ENCODE results near the gene SHC2.
"Not testable (repeated sequence)": the region's sequence is repeated elsewhere in the genome, so short reads cannot be mapped to it uniquely, and the experiment has no call there.

SHC2 gene

DNA sequence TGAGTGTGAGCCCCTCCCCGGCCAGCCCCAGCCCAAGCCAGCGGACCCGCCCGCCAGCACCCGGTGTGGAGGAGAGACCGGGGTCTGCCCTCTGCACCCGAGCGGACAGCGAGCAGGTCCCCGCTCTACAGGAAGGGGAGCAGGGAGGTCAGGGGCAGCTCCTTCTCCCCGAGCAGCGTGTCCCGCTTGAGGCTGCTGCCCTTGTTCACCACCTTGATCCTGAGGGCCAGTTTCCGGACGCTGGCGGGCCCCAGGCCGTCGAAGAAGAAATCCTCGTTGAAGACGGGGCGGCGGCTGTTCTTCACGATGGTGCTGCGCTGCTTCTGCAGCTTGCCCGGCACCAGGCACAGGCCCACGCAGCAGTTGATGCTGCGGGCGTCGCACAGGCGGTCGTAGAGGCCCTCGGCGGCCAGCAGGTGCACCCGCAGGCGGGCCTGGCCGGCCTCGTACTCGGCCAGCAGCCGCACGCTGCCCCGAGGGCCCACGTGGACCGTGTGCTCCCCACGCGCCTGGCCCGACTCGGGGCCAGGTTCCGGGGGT, 53.8 kb downstream of the SHC2 start:
- DNase-seq (ENCODE audit: low spot score): no peak

DNA sequence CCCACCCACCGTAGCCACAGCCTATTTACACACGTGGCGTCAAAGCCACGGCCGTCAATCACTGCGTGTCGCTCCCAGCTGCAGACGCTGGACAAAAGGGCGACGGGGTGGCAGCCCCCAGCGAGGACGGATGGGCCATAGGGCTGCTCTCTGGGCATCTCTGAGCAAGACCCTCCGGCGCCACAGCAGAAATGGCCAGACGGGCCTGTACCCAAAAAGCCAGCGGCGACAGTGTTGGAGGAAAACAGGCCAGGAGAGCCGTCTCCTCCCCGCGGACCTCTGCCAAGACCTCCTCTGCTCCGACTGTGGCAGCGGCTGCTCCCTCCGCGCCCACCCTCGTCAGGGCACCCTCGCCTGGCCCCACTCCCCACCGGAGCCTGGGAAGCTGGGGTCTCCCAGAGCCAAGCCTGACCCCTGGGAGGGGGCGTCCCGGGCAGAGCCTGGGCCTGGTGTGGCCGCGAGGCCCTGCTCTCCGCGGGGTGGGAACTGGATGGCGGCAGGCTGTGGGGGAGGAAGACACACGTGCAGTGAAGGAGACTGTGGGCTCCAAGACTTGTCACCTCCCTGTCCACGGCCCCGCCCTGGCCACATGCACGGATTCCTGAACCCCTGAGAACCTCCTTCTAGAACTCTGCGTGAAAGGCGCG, 54.6 kb downstream of the SHC2 start:
- no peak for DNase-seq (ENCODE audit: low spot score)

DNA sequence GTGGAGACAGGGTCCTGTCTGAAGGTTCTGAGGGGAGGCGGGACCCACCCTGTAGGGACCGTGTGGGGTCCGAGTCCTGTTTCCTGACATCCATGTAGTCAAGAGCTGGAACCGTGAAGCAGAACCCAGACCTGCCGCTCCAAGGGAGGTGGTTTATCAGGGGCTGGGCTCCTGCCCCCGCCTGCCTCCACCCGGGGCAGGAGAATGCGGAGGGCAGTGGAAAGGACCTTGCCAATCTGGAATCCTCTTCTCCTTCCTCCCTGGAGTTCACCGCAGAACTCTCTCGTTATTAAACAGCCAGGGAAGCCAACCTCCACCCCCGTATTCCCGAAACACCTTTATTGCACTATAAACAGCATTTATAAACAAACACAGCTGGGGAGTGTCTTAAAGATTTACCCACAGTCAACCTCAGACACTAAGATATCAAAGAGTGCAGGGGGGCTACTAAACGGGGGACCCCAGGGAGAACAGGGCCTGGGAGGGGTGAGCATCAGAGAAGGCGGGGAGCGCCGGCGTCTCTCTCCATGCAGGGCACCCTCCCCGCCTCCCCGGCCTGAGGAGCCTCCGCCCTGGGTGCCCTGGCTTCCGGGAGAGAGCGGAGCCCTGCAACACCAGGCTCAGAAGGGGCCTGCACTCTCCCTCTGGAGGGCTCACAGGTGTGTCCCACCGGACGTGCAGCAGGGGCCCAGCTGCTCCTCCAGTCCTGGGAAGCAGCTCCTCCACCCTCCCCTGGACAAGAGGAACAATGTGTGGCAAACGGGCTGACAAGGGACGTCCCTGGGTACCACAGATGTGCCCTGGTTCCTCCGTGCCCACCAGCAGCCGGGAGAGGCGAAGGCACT, 55.5 kb downstream of the SHC2 start:
- no peak for DNase-seq (ENCODE audit: low spot score)

DNA sequence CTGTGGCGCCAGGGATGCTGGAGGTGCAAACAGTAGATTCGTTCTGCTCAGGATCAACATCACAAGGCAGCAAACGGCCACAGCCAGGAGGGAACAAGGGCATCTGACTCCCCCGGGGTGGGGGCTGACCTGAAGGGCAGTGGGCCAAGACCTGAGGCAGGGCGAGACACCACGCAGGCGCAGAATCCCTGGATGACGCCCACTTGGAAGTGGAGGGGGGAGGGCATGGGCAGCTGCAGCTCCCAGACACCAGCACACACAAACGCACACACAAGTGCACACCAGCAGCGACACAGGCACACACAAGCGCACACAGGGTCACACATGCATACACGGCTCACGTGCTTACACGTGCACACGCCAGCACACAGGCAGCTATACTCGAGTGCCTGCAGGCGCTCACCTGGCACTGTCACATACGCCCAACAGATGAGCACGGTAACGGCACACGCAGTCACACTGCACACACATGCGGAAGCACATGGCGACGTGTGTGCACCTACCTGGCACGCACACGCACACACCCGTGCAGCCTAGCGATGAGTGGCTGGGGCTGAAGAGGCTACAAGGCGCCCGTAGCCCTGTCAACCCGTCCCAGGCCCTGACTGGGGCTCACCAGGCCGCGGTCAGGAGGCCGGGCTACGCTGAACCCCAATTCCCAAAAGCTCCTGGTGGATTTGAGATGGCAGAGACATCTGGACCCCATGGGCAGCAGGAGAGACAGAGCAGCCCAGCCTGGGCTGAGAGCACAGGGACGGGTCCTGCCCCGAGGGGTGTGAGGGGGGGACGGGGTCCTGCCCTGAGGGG, 57.4 kb downstream of the SHC2 start:
- DNase-seq (ENCODE audit: low spot score): no peak

DNA sequence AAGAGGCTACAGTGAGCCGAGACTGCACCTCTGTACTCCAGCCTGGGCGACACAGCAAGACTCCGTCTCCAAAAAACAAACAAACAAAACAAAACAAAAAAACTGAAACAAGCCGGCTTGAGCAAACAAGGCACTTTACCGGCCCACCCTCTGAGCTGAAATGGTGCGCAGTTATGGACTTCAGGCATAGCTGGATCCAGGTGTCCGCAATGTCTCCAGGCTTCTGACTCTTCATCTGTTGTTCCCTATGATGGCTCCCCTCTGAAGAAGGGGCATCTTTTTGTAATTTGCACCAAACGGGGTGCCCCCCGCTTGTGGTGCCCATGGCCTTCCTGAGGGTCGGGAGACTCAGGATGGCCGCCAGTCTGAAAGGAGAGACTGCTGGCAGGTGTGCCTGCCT, 58.0 kb downstream of the SHC2 start:
- DNase-seq (ENCODE audit: low spot score): no peak

DNA sequence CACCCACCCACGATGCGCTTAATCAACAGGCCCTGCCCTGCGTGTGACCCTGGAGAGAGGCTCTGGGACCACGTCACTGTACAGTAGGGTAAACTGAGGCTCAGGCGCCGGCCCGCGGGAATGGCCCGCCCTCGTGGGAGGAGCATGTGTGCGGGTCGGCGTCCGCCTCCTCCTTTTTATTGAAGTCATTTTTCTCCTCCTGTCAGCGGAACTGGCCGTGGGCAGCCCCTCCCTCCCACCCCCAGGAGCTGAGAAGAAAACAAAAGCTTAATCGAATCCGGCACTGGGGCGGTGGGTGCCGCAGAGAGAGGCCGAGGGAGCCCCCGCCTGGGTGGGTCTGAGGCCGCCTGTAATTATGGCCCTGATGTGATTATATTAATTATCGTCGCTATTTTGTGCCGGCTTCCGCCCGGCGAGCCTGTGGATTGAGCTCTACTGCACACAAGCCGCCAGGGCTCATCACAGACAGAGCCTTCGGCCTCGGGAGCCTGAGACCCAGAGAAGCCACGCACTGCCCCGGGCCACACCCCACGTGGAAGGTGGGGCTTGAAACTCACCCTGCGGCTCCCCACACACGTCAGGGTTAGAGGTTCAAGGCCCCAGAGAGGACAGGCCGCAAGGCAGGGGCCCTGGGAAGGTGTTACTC, 58.8 kb downstream of the SHC2 start:
- no peak for DNase-seq (ENCODE audit: low spot score)

DNA sequence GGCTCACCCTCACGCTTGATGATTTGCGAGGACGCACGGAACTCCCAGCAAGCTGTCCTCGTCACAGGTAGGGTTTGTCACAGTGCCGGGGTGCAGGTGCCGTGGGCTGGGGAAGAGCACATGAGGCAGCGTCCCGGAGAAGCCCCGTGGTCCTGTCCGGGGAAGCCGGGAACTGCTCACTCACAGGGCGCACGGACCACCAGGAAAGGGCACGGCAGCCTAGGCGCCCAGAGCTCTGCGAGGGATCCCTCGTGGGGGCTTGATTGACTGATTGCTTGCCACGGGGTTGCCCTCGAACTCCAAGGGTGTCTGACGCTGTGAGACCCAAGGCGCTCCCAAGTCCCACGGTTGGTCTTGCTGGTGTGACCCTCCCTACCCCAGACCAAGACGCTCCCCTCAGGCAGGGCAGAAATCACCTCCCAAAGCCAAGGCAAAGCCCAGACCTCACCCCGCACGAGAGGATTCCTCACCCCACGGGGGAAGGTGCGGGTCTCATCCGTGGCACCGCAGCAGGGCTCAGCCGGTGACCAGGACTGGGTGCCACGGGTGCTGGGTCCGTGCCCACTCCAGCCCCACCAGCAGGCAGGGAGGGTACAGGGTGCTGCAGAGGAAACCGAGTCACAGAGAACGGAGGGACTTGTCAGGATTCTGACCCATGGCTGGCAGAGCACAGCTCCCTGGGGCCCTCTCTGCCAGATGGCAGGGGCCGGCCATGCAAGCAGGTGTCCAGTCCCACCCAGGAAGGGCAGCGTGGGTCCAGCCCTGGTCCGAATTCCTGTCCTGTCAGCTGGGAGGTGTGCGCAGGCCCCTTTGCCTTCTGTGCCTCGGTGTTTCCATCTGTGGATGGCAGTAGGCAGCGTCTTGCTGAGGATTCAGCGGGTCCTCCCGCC, 59.6 kb downstream of the SHC2 start:
- DNase-seq (ENCODE audit: low spot score): no peak

DNA sequence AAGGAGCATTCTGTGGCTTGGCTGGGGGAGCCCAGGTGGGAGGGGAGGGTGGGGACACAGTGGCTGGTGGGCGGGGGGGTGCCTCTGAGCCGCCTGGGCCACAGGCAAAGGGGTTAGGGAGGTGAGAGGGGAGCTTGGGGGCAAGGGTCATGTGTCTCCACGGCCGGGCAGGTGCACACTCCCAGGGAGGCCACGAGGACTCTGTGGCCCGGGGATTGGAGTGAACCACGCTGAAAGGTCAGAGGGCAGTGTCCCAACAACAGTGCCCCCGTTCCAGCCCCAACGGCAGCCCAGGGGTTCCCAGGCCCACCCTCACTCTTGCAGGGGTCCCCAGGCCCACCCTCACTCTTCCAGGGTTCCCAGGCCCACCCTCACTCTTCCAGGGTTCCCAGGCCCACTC, 61.5 kb downstream of the SHC2 start:
- no peak for DNase-seq (ENCODE audit: low spot score)

DNA sequence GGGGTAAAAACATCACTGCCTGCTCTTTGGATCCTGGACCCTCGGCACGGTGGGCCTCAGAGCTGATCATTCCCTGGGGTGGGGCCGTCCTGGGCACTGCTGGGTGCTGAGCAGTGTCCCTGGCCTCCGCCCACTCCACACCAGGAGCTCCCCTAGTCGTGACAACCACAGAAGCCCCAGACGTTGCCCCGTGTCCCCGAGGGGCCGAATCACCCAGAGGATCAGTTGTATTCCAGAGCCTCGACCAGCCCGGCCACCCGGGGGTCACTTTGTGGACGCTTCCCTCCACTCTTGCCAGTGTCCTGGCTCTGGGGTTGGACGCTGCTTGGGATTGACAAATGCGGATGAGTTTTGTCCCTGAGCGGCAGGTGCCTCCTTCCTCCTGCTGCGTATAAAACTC, 62.1 kb downstream of the SHC2 start:
- no peak for DNase-seq (ENCODE audit: low spot score)

DNA sequence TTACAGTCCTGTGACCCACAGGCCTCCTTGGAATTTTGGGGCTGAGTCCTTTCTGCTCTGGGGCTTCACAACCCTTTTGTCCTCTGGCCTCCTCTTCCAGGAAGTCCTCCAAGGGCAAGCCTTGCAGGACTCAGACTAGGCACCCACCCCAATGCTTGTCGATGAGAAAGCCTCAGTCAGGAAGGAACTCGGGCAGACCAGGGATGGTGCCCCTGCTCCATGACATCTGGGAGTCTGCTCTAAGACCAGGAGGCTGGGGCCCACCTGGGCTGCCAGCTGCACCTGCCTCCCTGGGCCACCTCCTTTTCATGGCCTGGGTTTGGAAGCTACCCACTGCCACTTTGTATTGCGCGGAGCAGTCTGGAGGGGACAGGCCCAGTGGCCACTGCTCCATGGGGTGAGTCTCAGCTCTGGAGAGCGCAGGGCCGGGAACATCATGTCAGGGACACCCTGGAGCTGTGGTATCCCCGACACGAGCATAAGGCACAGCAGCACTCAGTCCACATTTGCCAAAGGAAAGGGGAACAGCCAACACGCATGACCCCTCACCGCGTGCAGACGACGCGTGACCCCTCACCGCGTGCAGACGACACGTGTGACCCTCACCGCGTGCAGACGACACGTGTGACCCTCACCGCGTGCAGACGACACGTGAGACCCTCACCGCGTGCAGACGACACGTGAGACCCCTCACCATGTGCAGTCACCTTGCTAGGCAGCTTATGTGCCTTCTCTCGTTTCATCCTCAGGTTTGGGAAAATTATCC, 62.7 kb downstream of the SHC2 start:
- no peak for DNase-seq (ENCODE audit: low spot score)

DNA sequence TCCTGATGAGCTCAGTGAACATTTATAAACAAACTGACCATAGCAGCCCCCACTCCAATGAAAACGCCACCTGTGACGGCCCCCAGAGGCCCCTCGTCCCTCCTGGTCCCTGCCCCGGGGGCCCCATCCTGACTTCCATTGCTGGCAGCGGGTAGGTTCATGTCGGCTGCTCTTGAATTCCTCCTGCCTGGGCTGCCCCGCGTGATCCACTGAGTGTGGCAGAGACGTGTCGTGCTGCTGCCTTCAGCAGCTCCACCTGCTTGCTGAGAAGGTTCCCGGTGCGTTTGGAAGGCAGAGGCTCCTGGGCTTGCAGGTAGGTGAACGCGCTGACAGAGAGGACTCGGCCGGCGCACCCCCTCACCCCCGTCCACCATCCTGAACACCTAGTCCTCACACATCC, 63.5 kb downstream of the SHC2 start:
- no peak for DNase-seq (ENCODE audit: low spot score)

DNA sequence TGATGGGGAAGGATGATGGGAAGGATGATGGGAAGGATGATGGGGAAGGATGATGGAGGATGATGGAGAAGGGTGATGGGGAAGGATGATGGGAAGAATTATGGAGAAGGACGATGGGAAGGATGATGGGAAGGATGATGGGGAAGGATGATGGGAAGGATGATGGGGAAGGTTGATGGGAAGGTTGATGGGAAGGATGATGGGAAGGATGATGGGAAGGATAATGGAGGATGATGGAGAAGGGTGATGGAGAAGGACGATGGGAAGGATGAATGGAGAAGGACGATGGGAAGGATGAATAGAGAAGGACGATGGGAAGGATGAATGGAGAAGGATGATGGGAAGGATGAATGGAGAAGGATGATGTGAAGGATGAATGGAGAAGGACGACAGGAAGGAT, 65.4 kb downstream of the SHC2 start:
- no peak for DNase-seq (ENCODE audit: low spot score)

DNA sequence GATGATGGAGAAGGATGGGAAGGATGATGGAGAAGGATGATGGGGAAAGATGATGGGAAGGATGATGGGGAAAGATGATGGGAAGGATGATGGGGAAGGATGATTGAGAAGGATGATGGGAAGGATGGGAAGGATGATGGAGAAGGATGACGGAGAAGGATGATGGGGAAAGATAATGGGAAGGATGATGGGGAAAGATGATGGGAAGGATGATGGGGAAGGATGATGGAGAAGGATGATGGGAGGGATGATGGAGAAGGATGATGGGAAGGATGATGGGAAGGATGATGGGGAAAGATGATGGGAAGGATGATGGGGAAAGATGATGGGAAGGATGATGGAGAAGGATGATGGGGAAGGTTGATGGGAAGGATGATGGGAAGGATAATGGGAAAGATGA, 66.0 kb downstream of the SHC2 start:
- DNase-seq (ENCODE audit: low spot score): not testable (repeated sequence)

DNA sequence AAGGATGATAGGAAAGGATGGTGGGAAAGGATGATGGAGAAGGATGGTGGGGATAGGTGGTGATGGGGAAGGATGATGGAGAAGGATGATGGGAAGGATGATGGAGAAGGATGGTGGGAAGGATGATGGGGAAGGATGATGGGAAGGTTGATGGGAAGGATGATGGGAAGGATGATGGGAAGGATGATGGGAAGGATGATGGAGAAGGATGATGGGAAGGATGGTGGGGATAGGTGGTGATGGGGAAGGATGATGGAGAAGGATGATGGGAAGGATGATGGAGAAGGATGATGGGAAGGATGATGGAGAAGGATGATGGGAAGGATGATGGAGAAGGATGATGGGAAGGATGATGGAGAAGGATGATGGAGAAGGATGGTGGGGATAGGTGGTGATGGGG, 67.3 kb downstream of the SHC2 start:
- DNase-seq (ENCODE audit: low spot score): not testable (repeated sequence)

DNA sequence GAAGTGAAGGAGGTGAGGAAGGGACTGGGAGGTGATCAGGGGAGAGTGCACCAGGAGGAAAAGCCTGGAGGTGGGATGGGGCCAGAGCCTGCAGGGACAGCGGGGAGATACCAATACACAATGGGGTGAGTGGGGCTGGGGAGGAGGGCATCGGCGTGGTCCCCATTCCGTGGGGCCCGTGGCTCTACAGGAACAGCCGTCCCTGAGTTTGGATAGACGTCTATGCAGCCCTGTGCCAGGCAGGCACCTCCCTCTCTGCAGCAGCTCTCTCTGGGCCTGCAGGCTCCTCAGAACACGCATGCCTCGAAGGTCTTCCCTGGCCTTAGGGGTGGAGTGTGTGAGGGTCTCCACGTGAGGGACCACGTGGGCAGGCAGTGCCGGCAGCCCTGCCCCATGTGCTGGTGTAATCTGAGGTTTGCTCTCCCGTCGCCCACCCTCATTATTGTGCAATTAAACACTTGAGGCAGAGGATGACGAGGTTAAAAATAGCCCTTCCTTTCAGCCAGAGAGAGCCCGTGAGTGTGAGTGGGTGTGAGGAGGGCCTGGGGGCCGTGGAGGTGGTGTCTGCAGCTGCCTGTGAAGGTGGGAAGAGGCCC, 68.4 kb downstream of the SHC2 start:
- DNase-seq (ENCODE audit: low spot score): no peak

DNA sequence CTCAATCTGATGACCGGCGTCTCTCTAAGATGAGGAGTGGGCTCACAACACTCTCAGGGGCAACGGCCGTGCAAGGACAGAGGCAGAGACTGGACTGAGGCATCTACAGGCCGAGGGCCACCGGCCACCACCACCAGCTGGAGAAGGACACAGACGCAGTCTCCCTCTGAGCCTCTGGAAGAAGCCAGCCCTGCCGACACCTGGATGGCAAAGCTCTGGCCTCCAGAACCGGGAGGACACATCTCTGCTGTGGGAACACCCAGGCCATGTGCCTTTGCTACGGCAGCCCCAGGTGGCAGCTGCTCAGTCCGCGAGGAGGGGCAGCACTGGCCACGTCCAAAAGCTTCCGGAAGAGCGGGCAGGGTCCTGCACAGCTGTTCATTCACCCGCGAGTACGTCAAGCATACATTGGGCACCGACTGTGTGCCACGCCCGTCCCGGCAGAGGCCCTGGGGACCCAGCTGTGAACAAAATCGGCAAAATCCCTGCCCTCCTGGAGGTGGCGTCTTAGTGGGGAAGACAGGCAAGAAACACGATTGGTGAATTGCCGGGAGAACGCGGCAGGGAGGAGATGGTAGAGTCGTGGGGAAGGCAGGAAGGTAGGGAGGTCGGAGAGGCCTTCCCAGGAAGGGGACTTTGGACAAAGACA, 69.0 kb downstream of the SHC2 start:
- no peak for DNase-seq (ENCODE audit: low spot score)

DNA sequence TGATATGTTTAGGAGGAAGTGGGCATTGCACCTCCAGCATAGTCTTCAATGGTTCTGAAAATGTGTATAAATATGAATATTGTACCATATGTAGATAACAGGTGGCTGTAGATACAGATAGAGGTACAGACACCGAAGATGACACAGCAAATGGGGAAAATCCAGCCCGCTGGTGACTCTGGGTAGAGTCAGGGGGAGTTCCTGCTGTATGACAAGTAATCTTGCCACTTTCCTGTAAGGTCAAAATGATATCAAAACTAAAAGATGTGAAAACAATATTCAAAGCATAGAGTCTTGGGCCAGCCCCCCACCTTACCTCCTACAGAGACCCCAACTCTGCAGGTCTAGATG, 69.7 kb downstream of the SHC2 start:
- DNase-seq (ENCODE audit: low spot score): no peak

DNA sequence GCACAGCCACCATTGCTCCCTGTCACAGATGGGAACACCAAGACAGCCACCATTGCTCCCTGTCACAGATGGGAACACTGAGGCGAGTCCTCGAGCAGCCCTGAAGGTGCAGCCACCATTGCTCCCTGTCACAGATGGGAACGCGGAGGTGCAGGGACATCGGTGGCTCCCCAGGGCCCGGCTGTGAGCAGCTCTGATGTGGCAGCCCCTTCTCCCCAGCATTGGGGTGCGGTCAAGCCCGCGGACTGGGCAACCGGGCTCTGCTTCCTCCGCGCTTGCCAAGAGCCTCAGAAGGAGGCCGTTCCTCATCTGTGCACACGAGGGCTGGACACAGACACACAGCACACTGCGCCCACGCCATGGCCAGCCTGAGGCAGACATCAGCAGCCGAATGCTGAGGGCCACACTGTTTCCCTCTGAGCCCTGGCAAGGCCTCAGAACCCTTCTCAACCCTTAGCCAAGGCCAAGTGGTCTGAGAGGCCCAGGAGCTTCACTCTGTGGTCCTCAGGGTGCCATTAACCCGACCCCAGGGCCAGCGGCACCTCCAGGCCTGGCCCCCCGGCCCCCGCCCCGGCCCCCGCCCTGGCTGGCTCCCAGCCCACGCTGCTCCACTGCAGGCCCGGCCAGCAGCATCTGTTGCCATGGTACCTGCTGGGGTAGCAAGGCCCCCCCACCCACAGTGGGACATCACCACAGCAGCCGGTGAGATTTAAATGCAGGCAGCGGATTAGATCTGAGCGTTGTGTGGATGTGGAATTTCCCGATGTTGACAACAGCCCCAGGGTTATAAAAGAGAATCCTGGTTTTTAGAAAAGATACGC, 70.2 kb downstream of the SHC2 start:
- no peak for DNase-seq (ENCODE audit: low spot score)

DNA sequence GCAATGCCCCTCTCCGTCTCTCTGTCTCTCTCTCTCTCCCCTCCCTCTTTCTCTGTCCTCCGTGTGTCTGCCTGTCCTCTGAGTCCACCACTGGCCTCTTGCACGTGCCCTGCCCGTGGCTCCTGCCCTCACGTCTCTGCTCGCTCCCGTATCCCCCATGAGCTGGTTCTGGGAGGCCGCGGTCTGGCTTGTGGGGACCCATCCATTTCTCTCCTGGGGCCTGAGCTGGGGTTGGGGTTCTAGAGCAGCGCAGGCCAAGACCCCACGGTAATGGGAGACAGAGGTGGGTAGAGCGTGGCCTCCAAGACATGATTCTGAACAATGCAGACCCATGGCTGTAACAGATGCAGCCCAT, 70.9 kb downstream of the SHC2 start:
- no peak for DNase-seq (ENCODE audit: low spot score)
